B cell (primary cell): ENCODE data around the gene PTPRF. TPM values are rescaled to one million over a fixed set of nuclear protein-coding genes. Genes with fewer than 3 reads are reported as not detected.
"Not testable (repeated sequence)": the region's sequence is repeated elsewhere in the genome, so short reads cannot be mapped to it uniquely, and the experiment has no call there.

Experiments
- ATAC-seq: fragments of 200-7000 bp; cut with Tn5 transposase; one replicate; pipeline ENCODE4 v1.10.0; 2021; ENCODE audit warnings: low read depth, mild to moderate bottlenecking, moderate number of reproducible peaks, moderate library complexity
- CTCF ChIA-PET: fragments of 350-600 bp; sonication (Branson Sonifier 250); formaldehyde crosslinking; loops from one replicate; lab custom pipeline; 2021; ENCODE audit warnings: antibody characterized with exemption, inconsistent platforms; lab: Charles Lee
- POLR2A ChIA-PET: fragments of 350-600 bp; sonication (Branson Sonifier 250); formaldehyde crosslinking; loops from one replicate; lab custom pipeline; 2021; ENCODE audit warnings: antibody characterized with exemption; lab: Charles Lee
- DNase-seq: peaks from one replicate; pipeline ENCODE4 v3.0.0; 2013
- H2AFZ ChIP-seq: 2 replicates; pipeline ENCODE4 v1.6.1; 2012; ENCODE audit warnings: mild to moderate bottlenecking, low read depth, low read length; ENCODE audit not compliant: insufficient read depth, poor library complexity, severe bottlenecking
- H3K27ac ChIP-seq, 2 donors: 1 replicate in 1 of 2; 2 replicates in 1 of 2; pipeline ENCODE4 v1.5.1; 2012 to 2013; ENCODE audit warnings: low read length in 2 of 2, mild to moderate bottlenecking in 2 of 2, moderate library complexity in 1 of 2
- H3K27me3 ChIP-seq, 4 experiments: fragments of 200-600 bp in 1 of 4; sonication (generic) in 1 of 4; replicated peaks in 1 of 4; 1 replicate in 2 of 4; 2 replicates in 2 of 4; pipeline versions ENCODE4 v1.6.1 to v1.7.0; 2013 to 2016; ENCODE audit warnings: low read length in 3 of 4, mild to moderate bottlenecking in 2 of 4, mixed read lengths in 1 of 4, moderate library complexity in 1 of 4; ENCODE audit not compliant: insufficient read depth in 4 of 4, control insufficient read depth in 3 of 4; ENCODE audit errors: control extremely low read depth in 1 of 4
- H3K36me3 ChIP-seq, 2 experiments: replicated peaks in 1 of 2; 1 replicate in 1 of 2; 2 replicates in 1 of 2; pipeline versions ENCODE4 v1.6.1 to v1.7.1; 2013; ENCODE audit warnings: low read length in 1 of 2; ENCODE audit not compliant: insufficient read depth in 2 of 2, control insufficient read depth in 1 of 2; ENCODE audit errors: control extremely low read depth in 1 of 2, extremely low read depth in 1 of 2
- H3K4me1 ChIP-seq, 2 donors: fragments of 200-600 bp in 1 of 2; sonication (generic) in 1 of 2; 1 replicate in 1 of 2; 2 replicates in 1 of 2; pipeline versions ENCODE4 v1.5.1 to v1.6.1; 2013 to 2017; ENCODE audit warnings: low read length in 2 of 2; ENCODE audit not compliant: control insufficient read depth in 2 of 2, insufficient read depth in 2 of 2
- H3K4me2 ChIP-seq: replicated peaks from 2 replicates; pipeline ENCODE3; 2012; ENCODE audit warnings: mild to moderate bottlenecking, low read depth, low read length; ENCODE audit not compliant: poor library complexity, severe bottlenecking
- H3K4me3 ChIP-seq, 5 experiments: fragments of 200-600 bp in 1 of 5; sonication (generic) in 1 of 5; 1 replicate in 3 of 5; 2 replicates in 2 of 5; pipeline versions ENCODE4 v1.5.1 to v1.7.0; 2011 to 2016; ENCODE audit warnings: low read length in 4 of 5, mild to moderate bottlenecking in 4 of 5, low read depth in 2 of 5, control low read depth in 1 of 5, moderate library complexity in 1 of 5; ENCODE audit not compliant: insufficient read depth in 1 of 5; ENCODE audit errors: control extremely low read depth in 1 of 5, extremely low read depth in 1 of 5
- H3K79me2 ChIP-seq: fragments of 200-600 bp; sonication (generic); one replicate; pipeline ENCODE4 v1.6.0; 2016; ENCODE audit warnings: low read length; ENCODE audit not compliant: control insufficient read depth, insufficient read depth
- H3K9ac ChIP-seq: fragments of 200-600 bp; sonication (generic); 2 replicates; pipeline ENCODE4 v1.6.1; 2017; ENCODE audit warnings: mild to moderate bottlenecking, low read length, moderate library complexity
- H3K9me3 ChIP-seq, 3 donors: one replicate each; pipeline versions ENCODE4 v1.6.1 to v1.7.1; 2013; ENCODE audit warnings: low read length in 2 of 3; ENCODE audit not compliant: control insufficient read depth in 2 of 3, insufficient read depth in 1 of 3; ENCODE audit errors: control extremely low read depth in 1 of 3
- H4K20me1 ChIP-seq: 2 replicates; pipeline ENCODE4 v1.6.0; 2012; ENCODE audit warnings: mild to moderate bottlenecking, low read length; ENCODE audit not compliant: insufficient read depth, control insufficient read depth, poor library complexity, severe bottlenecking
- H3K27ac Mint-ChIP-seq: one replicate; pipeline ENCODE4 v1.8.0; 2021; ENCODE audit warnings: mixed read lengths
- H3K27me3 Mint-ChIP-seq: one replicate; pipeline ENCODE4 v1.8.0; 2021; ENCODE audit warnings: mixed read lengths
- H3K4me1 Mint-ChIP-seq: one replicate; pipeline ENCODE4 v1.8.0; 2021; ENCODE audit warnings: mixed read lengths
- H3K4me3 Mint-ChIP-seq: one replicate; pipeline ENCODE4 v1.8.0; 2021; ENCODE audit warnings: mixed read lengths
- H3K9me3 Mint-ChIP-seq: one replicate; pipeline ENCODE4 v1.8.0; 2022; ENCODE audit warnings: mixed read lengths; ENCODE audit not compliant: insufficient read depth
- CTCF ChIP-seq: fragments of 200-600 bp; IDR thresholded peaks from one replicate; pipeline ENCODE4 v1.8.0; 2022; ENCODE audit warnings: antibody characterized with exemption, mild to moderate bottlenecking
- EZH2 ChIP-seq: IDR thresholded peaks from 2 replicates; pipeline ENCODE4 v1.6.1; 2012; ENCODE audit warnings: borderline replicate concordance, low read depth, mild to moderate bottlenecking, moderate library complexity, low read length; ENCODE audit not compliant: insufficient read depth, poor library complexity, severe bottlenecking
- WGBS: methylation state at CpG from one replicate; pipeline ENCODE4 v1.1.5; 2013; ENCODE audit warnings: missing lambda C conversion rate; ENCODE audit not compliant: insufficient coverage; 5-methylcytosine and 5-hydroxymethylcytosine counted together
- intact Hi-C: fragments of 100-400 bp; cut with micrococcal nuclease; formaldehyde crosslinking; loops from one replicate; pipeline ENCODE4 v1.10.0; 2022
- polyA plus RNA-seq: library from polyadenylated mRNA; depleted of rRNA; stranded (reverse); fragments of >200 nt; gene quantifications from 2 replicates; pipeline ENCODE4 v1.2.3, GENCODE V29; 2012
- total RNA-seq, 2 donors: library from RNA; stranded (reverse); fragments of 120-200 nt in 1 of 2; gene quantifications; 1 replicate in 1 of 2; 2 replicates in 1 of 2; pipeline versions ENCODE4 v1.2.3 to v1.2.4, GENCODE V29; 2013 to 2022

The PTPRF gene
- total and polyA plus RNA-seq, 2 donors (not counting 1 experiment from before 2014, with no cell fraction given) = 0.07 to 0.13 TPM

GRCh38 chr1:43645461-43645860 lies 114.8 kb downstream of the PTPRF start:
- DNase-seq = no peak
- no peak overlapping the region for H3K27ac Mint-ChIP-seq
- H3K27me3 ChIP-seq = no peaks in the 10 kb centered on the region
- peaks cover 2% of the 10 kb centered on the region for H3K79me2 ChIP-seq
- intact Hi-C loops = no loop called here
- CTCF ChIA-PET = interaction anchor here (0.6 kb wide), 1 partner anchor 413 kb away, joined by 3 read pairs; no protein-coding TSS in a partner anchor
- H3K4me1 Mint-ChIP-seq = peaks cover 8% of the 10 kb centered on the region
- H3K4me3 Mint-ChIP-seq = no peak overlapping the region
- no peak for ATAC-seq
- H3K36me3 ChIP-seq = no peaks in the 10 kb centered on the region
- no peaks in the 10 kb centered on the region for H3K9me3 Mint-ChIP-seq
- no peak overlapping the region for H3K4me3 ChIP-seq
- H2AFZ ChIP-seq = no peak overlapping the region
- H3K4me2 ChIP-seq = no peak overlapping the region
- H3K4me1 ChIP-seq = peaks cover 0 to 4% of the 10 kb centered on the region in 2 donors
- H3K27me3 Mint-ChIP-seq = peaks cover 14% of the 10 kb centered on the region
- POLR2A ChIA-PET = no interaction called here
- H3K9ac ChIP-seq = no peak overlapping the region
- H3K27ac ChIP-seq = no peak overlapping the region
- no CpG with 5 or more reads among the region's 1 CpG for WGBS
- H4K20me1 ChIP-seq = no peaks in the 10 kb centered on the region
- TF ChIP-seq EZH2 = no peak
- no peak for TF ChIP-seq CTCF
- H3K9me3 ChIP-seq = no peaks in the 10 kb centered on the region

GRCh38 chr1:43647331-43647730 lies 116.6 kb downstream of the PTPRF start:
- CTCF ChIA-PET, H3K27me3 Mint-ChIP-seq, H2AFZ ChIP-seq, H3K27ac ChIP-seq, intact Hi-C loops, H3K4me3 ChIP-seq, H3K27me3 ChIP-seq, ATAC-seq, H3K4me2 ChIP-seq, H3K9me3 ChIP-seq, H3K27ac Mint-ChIP-seq, H3K9ac ChIP-seq, DNase-seq, H3K36me3 ChIP-seq, H3K9me3 Mint-ChIP-seq, H3K4me3 Mint-ChIP-seq: not testable (repeated sequence)
- Histone ChIP-seq H3K79me2 (peaks cover 20% of the 10 kb centered on the region), H3K4me1 (peaks cover 15 to 16% of the 10 kb centered on the region in 2 donors), H4K20me1 (peaks cover 16% of the 10 kb centered on the region)
- POLR2A ChIA-PET = interaction anchor here (0.7 kb wide), 1 partner anchor 245 kb away, joined by 3 read pairs; no protein-coding TSS in a partner anchor
- H3K4me1 Mint-ChIP-seq = peaks cover 24% of the 10 kb centered on the region
- 73% methylated on average over 5 of the region's 9 CpGs for WGBS
